GM13976 (cell line): ENCODE data around the gene TMEM131L.

ENCODE experiments used
- DNase-seq: peaks from one replicate; pipeline ENCODE4 v3.0.0; 2012; ENCODE audit warnings: low spot score
- in situ Hi-C: fragments of 300-500 bp; cut with MboI; formaldehyde crosslinking; loops from one replicate; pipeline ENCODE4 v1.12.0; 2022; ENCODE audit warnings: low sequenced_read_pairs, mixed read lengths, inconsistent platforms; ENCODE audit not compliant: unreplicated experiment
- TF ChIP-seq, protein P1 (sequence below): IDR thresholded peaks from 2 replicates; pipeline ENCODE4 v1.5.1; 2012; ENCODE audit warnings: borderline replicate concordance, mild to moderate bottlenecking; ENCODE audit not compliant: insufficient read depth; ENCODE audit errors: extremely low read depth, missing control alignments, control extremely low read depth

Gene TMEM131L

GRCh38 chr4:153637201-153637600, 171.0 kb downstream of the TMEM131L start:
- in situ Hi-C loops, result loop anchor here (10.0 kb wide), 1 partner anchor 292 kb away; the partner anchor contains the start of gene MND1
- DNase-seq, result no peak
- TF ChIP-seq, protein P1, sequence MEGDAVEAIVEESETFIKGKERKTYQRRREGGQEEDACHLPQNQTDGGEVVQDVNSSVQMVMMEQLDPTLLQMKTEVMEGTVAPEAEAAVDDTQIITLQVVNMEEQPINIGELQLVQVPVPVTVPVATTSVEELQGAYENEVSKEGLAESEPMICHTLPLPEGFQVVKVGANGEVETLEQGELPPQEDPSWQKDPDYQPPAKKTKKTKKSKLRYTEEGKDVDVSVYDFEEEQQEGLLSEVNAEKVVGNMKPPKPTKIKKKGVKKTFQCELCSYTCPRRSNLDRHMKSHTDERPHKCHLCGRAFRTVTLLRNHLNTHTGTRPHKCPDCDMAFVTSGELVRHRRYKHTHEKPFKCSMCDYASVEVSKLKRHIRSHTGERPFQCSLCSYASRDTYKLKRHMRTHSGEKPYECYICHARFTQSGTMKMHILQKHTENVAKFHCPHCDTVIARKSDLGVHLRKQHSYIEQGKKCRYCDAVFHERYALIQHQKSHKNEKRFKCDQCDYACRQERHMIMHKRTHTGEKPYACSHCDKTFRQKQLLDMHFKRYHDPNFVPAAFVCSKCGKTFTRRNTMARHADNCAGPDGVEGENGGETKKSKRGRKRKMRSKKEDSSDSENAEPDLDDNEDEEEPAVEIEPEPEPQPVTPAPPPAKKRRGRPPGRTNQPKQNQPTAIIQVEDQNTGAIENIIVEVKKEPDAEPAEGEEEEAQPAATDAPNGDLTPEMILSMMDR, result no peak

DNA sequence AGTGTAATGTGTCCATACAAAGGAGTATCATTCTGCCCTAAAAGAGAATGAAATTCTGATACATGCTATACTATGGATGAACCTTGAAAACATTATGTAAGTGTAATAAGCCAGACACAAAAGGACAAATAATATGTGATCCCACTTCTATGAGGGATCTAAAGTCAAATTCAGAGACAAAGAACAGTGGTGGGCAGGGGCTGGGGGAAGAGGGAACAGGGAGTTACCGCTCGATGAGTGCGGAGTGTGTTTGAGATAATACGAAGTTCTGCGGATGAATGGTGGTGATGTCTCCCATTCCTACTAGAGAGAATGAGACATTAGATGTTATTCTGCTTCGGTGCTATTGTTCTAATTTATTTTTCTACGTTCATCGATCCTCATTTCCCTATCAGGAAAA, 171.9 kb downstream of the TMEM131L start:
- TF ChIP-seq, protein P1, result no peak
- in situ Hi-C loops, result loop anchor here (10.0 kb wide), 1 partner anchor 293 kb away; the partner anchor contains the start of gene MND1
- no peak for DNase-seq

DNA sequence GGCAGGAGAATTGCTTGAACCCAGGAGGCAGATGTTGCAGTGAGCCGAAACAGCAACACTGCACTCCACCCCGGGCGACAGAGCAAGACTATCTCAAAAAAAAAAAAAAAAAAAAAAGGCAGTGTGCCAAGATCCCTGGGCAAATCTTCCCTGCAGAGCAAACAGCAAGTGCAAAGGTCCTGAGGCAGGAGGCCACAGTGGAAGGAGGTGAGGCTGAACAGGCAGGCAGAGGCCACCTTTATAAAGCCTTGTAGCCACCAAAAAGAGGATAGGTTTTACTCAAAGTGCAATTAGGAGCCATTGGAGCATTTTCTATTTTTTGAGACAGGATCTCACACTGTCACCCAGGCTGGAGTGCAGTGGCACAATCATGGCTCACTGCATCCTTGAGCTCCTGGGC, 172.8 kb downstream of the TMEM131L start:
- in situ Hi-C loops, result loop anchor here (10.0 kb wide), 1 partner anchor 294 kb away; the partner anchor contains the start of gene MND1
- DNase-seq, result no peak
- TF ChIP-seq, protein P1, result no peak

DNA sequence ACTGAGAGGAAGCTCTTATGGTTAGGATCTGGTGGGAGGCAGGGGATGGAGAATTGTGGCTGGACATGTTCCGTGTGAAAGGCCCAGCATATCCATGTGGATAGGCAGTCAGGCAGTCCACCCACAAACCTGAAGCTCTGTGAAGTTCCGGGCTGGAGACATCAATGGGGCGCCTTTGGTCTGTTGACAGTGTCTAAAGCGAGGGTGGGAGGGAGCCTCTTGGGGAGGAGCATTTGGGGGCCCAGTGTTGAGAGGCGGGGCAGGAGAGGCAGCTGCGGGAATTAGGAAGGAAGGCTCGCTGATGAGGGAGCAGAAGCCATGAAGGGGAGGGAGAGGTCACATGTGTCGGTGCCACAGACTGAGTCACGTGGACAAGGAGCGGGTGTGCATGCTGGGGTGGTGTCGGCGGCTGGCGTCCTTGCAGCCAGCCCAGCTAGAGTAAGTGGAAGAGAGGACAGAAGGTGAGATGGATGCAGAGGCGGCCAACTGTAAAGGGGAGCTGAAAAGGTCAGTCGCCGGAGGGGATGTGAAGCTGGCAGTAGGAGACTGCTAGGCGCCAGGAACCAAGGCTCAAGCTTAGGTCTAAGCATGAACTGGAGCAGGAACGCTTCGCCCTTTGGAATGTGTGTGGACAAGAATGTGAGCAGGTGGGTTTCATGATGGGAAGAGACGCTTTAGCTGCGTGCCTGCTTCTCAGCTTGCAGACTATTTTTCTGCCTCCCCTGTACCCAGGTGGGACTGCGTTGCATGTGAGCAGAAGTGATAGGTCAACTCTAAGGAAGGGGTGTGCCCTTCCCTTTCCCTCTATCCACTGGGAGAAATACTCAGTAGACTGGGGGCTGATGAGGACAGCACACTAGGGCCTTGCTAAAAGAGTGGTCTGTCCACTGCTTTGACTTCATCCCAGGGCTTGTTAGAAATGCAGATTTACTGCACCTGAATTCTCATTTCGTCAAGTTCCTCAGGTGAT, 174.0 kb downstream of the TMEM131L start:
- TF ChIP-seq, protein P1, result no peak
- DNase-seq, result no peak
- in situ Hi-C loops, result loop anchor here (10.0 kb wide), 2 partner anchors 295 to 485 kb away; partner anchors contain the start of gene MND1

DNA sequence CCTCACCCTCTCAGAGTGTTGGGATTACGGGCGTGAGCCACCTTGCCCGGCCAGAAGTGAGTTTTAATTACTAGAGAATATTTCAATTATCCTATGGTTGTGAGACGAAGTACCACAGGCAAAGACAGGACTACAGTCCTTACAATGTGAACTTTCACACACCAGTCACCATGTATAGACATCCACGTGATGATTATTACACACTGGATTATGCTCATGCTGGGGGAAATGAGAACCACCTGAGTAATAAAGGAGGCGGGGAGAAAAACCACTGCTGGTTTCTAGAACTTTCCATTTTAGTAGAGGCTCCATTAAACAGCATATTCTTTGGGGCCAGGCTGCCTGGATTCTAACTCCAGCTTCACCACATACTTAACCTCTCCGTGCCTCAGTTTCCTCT, 175.4 kb downstream of the TMEM131L start:
- in situ Hi-C loops, result loop anchor here (10.0 kb wide), 1 partner anchor 487 kb away; no protein-coding TSS in a partner anchor
- TF ChIP-seq, protein P1, result no peak
- DNase-seq, result no peak

- in situ Hi-C loops, result loop anchor here (10.0 kb wide), 1 partner anchor 489 kb away; no protein-coding TSS in a partner anchor
- TF ChIP-seq, protein P1, result peak; percentile 47
- peak; percentile 76 for DNase-seq
These were observed 177.5 kb downstream of the TMEM131L start for GRCh38 chr4:153643406-153644383.
